Bronchial epithelial cell (primary cell): Measurements from ENCODE around the gene HOXC5. TPM values are rescaled to one million over a fixed set of nuclear protein-coding genes. Genes with fewer than 3 reads are reported as not detected.

Source experiments
- DNase-seq: peaks from one replicate; pipeline ENCODE4 v3.0.0-alpha.2; 2010; ENCODE audit warnings: low read depth
- FAIRE-seq: peaks from 2 replicates; lab custom pipeline; 2011; peaks lifted over from hg19 to GRCh38; lab: Jason Lieb, UNC
- H3K27me3 ChIP-seq: 2 replicates; pipeline ENCODE4 v1.5.1; 2011; ENCODE audit warnings: low read length; ENCODE audit not compliant: control insufficient read depth, insufficient read depth
- H3K36me3 ChIP-seq: 2 replicates; pipeline ENCODE4 v1.5.1; 2011; ENCODE audit warnings: low read length; ENCODE audit not compliant: control insufficient read depth, insufficient read depth
- H3K4me3 ChIP-seq: 2 replicates; pipeline ENCODE4 v1.5.1; 2011; ENCODE audit warnings: mild to moderate bottlenecking, low read depth, low read length, control low read depth
- CTCF ChIP-seq: IDR thresholded peaks from 2 replicates; pipeline ENCODE4 v1.5.1; 2011; ENCODE audit warnings: mild to moderate bottlenecking, moderate library complexity, low read length, control low read depth, inconsistent platforms; ENCODE audit not compliant: insufficient read depth, severe bottlenecking
- total RNA-seq: library from RNA; depleted of rRNA; stranded (reverse); fragments of >200 nt; gene quantifications from 2 replicates; pipeline ENCODE4 v1.2.1, GENCODE V29; 2014

Gene HOXC5
- total RNA-seq, 1 donor from 2014 or later = not detected

GRCh38 chr12:54025499-54026405 lies 7.1 kb upstream of the HOXC5 start:
- DNase-seq = no peak
- FAIRE-seq = no peak
- no peaks in the 10 kb centered on the region for H3K36me3 ChIP-seq
- TF ChIP-seq CTCF = no peak
- H3K27me3 ChIP-seq = peaks cover 75% of the 10 kb centered on the region
- H3K4me3 ChIP-seq = no peak overlapping the region

GRCh38 chr12:54026640-54027441 lies 6.0 kb upstream of the HOXC5 start:
- no peak for TF ChIP-seq CTCF
- H3K4me3 ChIP-seq = no peak overlapping the region
- H3K27me3 ChIP-seq = peaks cover 77% of the 10 kb centered on the region
- no peak for FAIRE-seq
- DNase-seq = no peak
- no peaks in the 10 kb centered on the region for H3K36me3 ChIP-seq

GRCh38 chr12:54027442-54027786 lies 5.4 kb upstream of the HOXC5 start:
- Histone ChIP-seq H3K27me3 (peaks cover 79% of the 10 kb centered on the region), H3K4me3 (no peak overlapping the region), H3K36me3 (no peaks in the 10 kb centered on the region)
- FAIRE-seq (no peak), DNase-seq (no peak)
- TF ChIP-seq CTCF = no peak

GRCh38 chr12:54028314-54029201 lies 4.3 kb upstream of the HOXC5 start, which contains the start of gene HOXC6:
Gene HOXC6, plus strand, starts transcription at chr12:54028440. Its CDS starts 82 bp downstream, at chr12:54028522.
- FAIRE-seq = no peak
- peaks cover 80% of the 10 kb centered on the region for H3K27me3 ChIP-seq

More at GRCh38 chr12:54028314-54029201, 4.3 kb upstream of the HOXC5 start, which contains the start of gene HOXC6:
- TF ChIP-seq CTCF = no peak
- DNase-seq = no peak
- Histone ChIP-seq H3K36me3 (no peaks in the 10 kb centered on the region), H3K4me3 (no peak within 1 kb of the TSS)
